RWPE2 (cell line): Measurements from ENCODE around the gene ADORA1.

Source experiments
- ATAC-seq: fragments of 200-7000 bp; cut with Tn5 transposase; 3 replicates; pipeline ENCODE4 v1.9.1; 2021; ENCODE audit warnings: low read depth
- DNase-seq: peaks from one replicate; pipeline ENCODE4 v3.0.0-alpha.2; 2020; ENCODE audit warnings: low spot score
- H3K27ac ChIP-seq: fragments of 450-650 bp; 2 replicates; pipeline ENCODE4 v1.5.1; 2017; ENCODE audit warnings: mild to moderate bottlenecking; ENCODE audit not compliant: poor library complexity, severe bottlenecking
- H3K27me3 ChIP-seq: fragments of 250-450 bp; sonication (Bioruptor Pico); 2 replicates; pipeline ENCODE4 v1.5.1; 2021; ENCODE audit warnings: mild to moderate bottlenecking, moderate library complexity; ENCODE audit not compliant: insufficient read depth, poor library complexity, severe bottlenecking
- H3K36me3 ChIP-seq: fragments of 250-450 bp; sonication (Bioruptor Pico); 2 replicates; pipeline ENCODE4 v1.5.1; 2020; ENCODE audit warnings: low read depth, mild to moderate bottlenecking, moderate library complexity
- H3K4me1 ChIP-seq: fragments of 250-450 bp; sonication (Bioruptor Pico); 2 replicates; pipeline ENCODE4 v1.5.1; 2021; ENCODE audit warnings: mild to moderate bottlenecking, moderate library complexity; ENCODE audit not compliant: insufficient read depth, poor library complexity, severe bottlenecking
- H3K4me3 ChIP-seq: fragments of 250-450 bp; sonication (Bioruptor Pico); 2 replicates; pipeline ENCODE4 v1.5.1; 2021; ENCODE audit warnings: mild to moderate bottlenecking, moderate library complexity; ENCODE audit not compliant: severe bottlenecking
- H3K9me3 ChIP-seq: fragments of 250-450 bp; sonication (Bioruptor Pico); 2 replicates; pipeline ENCODE4 v1.5.1; 2021; ENCODE audit warnings: mild to moderate bottlenecking, moderate library complexity; ENCODE audit not compliant: severe bottlenecking
- TF ChIP-seq, protein P1 (sequence below): fragments of 450-650 bp; IDR thresholded peaks from one replicate; pipeline ENCODE4 v1.5.1; 2017; ENCODE audit warnings: mild to moderate bottlenecking, moderate library complexity; ENCODE audit not compliant: poor library complexity, severe bottlenecking

The ADORA1 gene

DNA sequence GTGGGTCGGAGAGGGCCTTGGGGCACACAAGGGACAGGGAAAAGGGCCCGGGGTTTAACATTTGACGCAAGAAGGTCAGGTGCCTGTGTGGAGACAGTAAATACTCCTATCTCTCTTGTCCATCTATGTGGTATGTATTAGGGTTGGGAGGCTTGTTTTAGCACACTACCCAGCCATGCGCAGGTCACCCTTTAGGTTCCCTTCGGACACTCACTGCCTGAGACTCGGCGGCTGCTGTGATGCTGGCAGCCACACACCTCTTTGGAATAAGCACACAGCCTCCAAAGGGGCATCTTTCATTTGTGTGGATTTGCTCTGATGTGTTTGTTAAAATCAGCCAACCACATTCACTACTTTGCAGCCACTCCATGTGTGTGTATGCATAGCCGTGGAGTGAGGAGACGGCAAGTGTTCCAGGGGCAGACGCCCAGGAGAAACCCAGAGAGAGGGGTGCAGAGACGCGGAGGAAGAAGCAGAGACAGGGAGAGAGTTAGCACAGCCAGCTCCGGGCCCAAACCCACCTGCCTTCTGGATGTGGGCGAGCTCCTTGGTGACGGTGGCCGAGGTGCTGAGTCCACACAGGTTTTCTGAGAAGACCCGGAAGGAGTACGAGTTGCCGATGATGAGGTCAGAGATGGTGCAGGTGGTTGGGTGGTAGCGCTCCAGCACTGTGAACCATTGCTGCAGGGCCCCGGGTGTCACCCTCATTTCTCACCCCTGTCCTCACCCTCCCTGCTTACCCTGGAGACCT is 42.4 kb downstream of the ADORA1 start:
- TF ChIP-seq, protein P1, sequence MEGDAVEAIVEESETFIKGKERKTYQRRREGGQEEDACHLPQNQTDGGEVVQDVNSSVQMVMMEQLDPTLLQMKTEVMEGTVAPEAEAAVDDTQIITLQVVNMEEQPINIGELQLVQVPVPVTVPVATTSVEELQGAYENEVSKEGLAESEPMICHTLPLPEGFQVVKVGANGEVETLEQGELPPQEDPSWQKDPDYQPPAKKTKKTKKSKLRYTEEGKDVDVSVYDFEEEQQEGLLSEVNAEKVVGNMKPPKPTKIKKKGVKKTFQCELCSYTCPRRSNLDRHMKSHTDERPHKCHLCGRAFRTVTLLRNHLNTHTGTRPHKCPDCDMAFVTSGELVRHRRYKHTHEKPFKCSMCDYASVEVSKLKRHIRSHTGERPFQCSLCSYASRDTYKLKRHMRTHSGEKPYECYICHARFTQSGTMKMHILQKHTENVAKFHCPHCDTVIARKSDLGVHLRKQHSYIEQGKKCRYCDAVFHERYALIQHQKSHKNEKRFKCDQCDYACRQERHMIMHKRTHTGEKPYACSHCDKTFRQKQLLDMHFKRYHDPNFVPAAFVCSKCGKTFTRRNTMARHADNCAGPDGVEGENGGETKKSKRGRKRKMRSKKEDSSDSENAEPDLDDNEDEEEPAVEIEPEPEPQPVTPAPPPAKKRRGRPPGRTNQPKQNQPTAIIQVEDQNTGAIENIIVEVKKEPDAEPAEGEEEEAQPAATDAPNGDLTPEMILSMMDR, result no peak
- Histone ChIP-seq H3K9me3 (no peaks in the 10 kb centered on the region), H3K4me1 (no peaks in the 10 kb centered on the region), H3K27me3 (no peaks in the 10 kb centered on the region), H3K4me3 (no peak overlapping the region), H3K36me3 (no peaks in the 10 kb centered on the region), H3K27ac (no peak overlapping the region)
- no peak for ATAC-seq
- DNase-seq, result no peak

DNA sequence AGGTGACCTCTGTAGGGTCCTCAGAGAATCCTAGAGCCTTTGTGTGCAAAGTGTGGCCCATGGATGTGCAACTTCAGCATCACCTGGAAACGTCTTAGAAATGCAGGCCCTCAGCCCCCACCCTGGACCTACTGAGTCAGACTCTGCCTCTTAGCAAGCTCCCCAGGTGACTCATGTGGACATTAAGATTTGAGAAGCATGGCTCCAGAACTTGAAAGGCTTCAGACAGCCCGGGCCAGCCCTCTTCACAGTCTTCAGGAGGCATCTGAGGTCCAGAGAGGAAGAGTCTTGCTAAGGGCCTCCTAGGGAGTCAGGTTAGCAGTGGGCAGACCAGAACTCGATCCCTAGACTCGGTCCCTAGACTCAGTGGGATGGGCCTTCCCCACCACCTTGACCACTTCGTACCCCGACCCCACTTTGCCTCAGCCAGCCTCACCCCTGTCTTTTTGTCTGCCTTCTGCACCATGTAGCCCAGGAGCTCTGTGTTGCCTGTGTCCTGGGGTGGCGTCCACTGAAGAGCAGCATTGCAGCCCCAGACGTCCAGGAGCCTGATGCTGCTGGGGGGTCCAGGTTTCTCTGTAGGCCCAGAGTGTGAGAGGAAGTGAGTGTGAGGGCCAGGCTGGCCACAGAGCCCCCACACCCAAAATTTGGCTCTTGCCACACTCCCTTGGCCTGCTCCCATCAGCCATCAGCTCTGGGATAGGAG is 43.3 kb downstream of the ADORA1 start:
- H3K27me3 ChIP-seq, result no peaks in the 10 kb centered on the region
- no peak overlapping the region for H3K4me3 ChIP-seq
- TF ChIP-seq, protein P1, result no peak
- H3K9me3 ChIP-seq, result no peaks in the 10 kb centered on the region
- no peak overlapping the region for H3K27ac ChIP-seq
- no peaks in the 10 kb centered on the region for H3K36me3 ChIP-seq
- DNase-seq (no peak), ATAC-seq (peak; percentile 20; the same call in 1 of the 3 replicates)
- H3K4me1 ChIP-seq, result no peaks in the 10 kb centered on the region

DNA sequence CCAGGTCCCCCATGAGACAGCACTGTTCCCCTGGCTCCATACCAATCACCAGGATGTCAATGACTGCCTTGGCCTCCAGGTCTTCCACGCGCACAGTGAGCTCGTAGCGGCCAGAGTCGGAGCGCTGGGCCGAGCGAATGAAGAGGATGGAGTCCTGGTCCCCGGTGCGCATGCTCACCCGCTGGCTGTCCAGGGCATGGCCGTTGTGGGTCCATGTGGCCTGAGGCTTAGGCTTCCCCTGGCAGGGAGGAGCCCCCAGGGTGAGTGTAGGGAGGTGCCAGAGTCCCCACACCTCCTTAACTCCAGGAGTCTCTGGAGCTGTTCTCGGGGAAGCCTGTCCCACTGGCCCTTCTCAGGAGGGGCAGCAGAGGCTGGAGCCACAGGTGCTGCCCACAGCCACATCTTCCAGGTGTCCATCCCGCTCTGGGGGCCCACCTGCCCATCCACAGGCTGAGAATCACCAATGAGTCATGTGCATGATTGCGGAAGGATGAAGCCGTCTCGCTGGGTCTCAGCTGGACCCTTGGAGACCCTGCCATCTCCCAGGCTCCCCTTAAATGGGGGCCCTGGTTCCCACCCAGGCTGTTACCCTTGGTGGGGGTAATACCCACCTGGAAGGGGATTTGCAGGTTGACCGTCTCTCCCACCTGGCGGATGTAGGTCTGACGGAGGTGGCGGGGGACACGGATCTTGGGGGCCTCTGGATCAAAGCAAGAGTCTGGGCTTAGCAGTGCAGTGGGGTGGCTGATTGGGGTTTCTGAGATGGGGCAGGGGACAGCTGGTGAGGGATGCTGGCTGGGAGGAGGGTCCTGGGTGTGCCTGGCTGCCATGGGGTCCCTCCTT is 44.0 kb downstream of the ADORA1 start:
- H3K36me3 ChIP-seq, result no peaks in the 10 kb centered on the region
- ATAC-seq, result no peak
- H3K4me1 ChIP-seq, result no peaks in the 10 kb centered on the region
- no peak overlapping the region for H3K4me3 ChIP-seq
- no peaks in the 10 kb centered on the region for H3K9me3 ChIP-seq
- H3K27ac ChIP-seq, result no peak overlapping the region
- no peaks in the 10 kb centered on the region for H3K27me3 ChIP-seq
- TF ChIP-seq, protein P1, result no peak
- no peak for DNase-seq

DNA sequence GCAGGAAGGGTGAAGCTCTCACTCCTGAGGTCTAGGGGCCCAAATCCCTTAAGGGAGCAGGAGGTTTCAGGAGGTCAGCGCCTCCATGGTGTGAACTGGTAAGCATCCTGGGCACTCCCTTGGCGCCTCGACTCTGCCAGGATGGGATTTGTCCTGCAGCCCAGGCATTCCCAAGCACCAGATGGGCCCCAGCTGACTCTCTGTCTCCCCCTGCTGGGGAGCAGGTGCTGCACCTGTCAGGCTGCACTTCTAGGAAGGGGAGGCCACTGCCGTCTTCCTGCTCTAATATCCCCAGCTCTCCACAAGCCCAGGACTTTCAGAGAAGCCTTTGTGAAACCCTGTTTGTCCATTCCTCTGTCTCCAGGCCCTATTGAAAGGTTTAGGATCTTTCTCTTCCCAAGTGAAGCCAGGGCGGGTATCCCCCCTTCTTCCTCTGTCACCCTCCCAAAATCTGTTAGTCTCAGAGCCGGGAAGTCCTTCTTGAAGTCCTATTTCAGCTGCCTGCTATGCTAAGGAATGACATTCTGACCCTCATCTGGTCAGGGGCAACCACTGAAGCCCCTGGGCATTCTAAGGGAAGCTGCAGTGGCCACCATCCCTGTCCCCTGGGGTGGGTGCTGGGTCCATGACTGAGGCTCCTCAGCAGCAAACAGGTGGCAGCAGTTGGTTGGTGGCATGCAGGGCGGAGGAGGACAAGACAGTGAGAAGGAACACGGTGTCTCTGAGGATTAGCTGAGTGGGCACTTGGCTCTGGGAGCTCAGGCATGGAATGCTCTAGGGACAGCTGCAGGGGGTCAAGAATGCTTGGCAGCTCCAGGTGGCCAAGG is 44.9 kb downstream of the ADORA1 start:
- peak; percentile 74 for ATAC-seq
- Histone ChIP-seq H3K4me3 (no peak overlapping the region), H3K27ac (no peak overlapping the region), H3K9me3 (no peaks in the 10 kb centered on the region), H3K36me3 (no peaks in the 10 kb centered on the region), H3K27me3 (no peaks in the 10 kb centered on the region), H3K4me1 (no peaks in the 10 kb centered on the region)
- TF ChIP-seq, protein P1, result peak; percentile 69
- no peak for DNase-seq
